DOHH2 (cell line): ENCODE data around the gene MVP.
A peak's percentile ranks its signal among the peaks of the same experiment; 100 is the strongest.
"Not testable (repeated sequence)": the region's sequence is repeated elsewhere in the genome, so short reads cannot be mapped to it uniquely, and the experiment has no call there.

Experiments
- H3F3A ChIP-seq: fragments of 200-600 bp; sonication (generic), shearing (Covaris generic); 2 replicates; pipeline ENCODE4 v1.6.0; 2016; ENCODE audit warnings: antibody characterized with exemption, mild to moderate bottlenecking; ENCODE audit not compliant: control insufficient read depth, insufficient read depth
- H3K27ac ChIP-seq: fragments of 200-600 bp; sonication (generic); 2 replicates; pipeline ENCODE4 v1.5.1; 2014; ENCODE audit warnings: low read depth, mild to moderate bottlenecking, low read length, moderate library complexity
- H3K27me3 ChIP-seq: fragments of 200-600 bp; sonication (generic); 2 replicates; pipeline ENCODE4 v1.6.1; 2014; ENCODE audit warnings: mild to moderate bottlenecking, low read length, mixed read lengths; ENCODE audit not compliant: control insufficient read depth
- H3K36me3 ChIP-seq: fragments of 200-600 bp; sonication (generic); 2 replicates; pipeline ENCODE4 v1.6.1; 2014; ENCODE audit warnings: mild to moderate bottlenecking, low read length, moderate library complexity, mixed read lengths; ENCODE audit not compliant: control insufficient read depth
- H3K4me1 ChIP-seq: fragments of 200-600 bp; sonication (generic); 2 replicates; pipeline ENCODE4 v1.6.1; 2014; ENCODE audit warnings: mild to moderate bottlenecking, low read length, mixed read lengths; ENCODE audit not compliant: control insufficient read depth
- H3K4me2 ChIP-seq: fragments of 200-600 bp; sonication (generic); 2 replicates; pipeline ENCODE4 v1.6.0; 2014; ENCODE audit warnings: mild to moderate bottlenecking, low read length, moderate library complexity
- H3K4me3 ChIP-seq: fragments of 200-600 bp; sonication (generic); 2 replicates; pipeline ENCODE4 v1.5.1; 2014; ENCODE audit warnings: mild to moderate bottlenecking, low read length, mixed read lengths
- H3K79me2 ChIP-seq: fragments of 200-600 bp; sonication (generic); 2 replicates; pipeline ENCODE4 v1.6.1; 2014; ENCODE audit warnings: mild to moderate bottlenecking, low read length, mixed read lengths; ENCODE audit not compliant: control insufficient read depth
- H3K9me2 ChIP-seq: fragments of 200-600 bp; sonication (generic); replicated peaks from 2 replicates; pipeline ENCODE4 v1.6.1; 2014; ENCODE audit warnings: mild to moderate bottlenecking, low read length, mixed read lengths; ENCODE audit not compliant: control insufficient read depth
- H3K9me3 ChIP-seq: fragments of 200-600 bp; sonication (generic); 2 replicates; pipeline ENCODE4 v1.6.1; 2014; ENCODE audit warnings: antibody characterized with exemption, low read length, mixed read lengths; ENCODE audit not compliant: control insufficient read depth, insufficient read depth
- H4K20me1 ChIP-seq: fragments of 200-600 bp; sonication (generic); 2 replicates; pipeline ENCODE4 v1.6.0; 2014; ENCODE audit warnings: low read depth, mild to moderate bottlenecking, antibody characterized with exemption, low read length, moderate library complexity; ENCODE audit not compliant: control insufficient read depth, insufficient read depth
- EZH2phosphoT487 ChIP-seq: fragments of 200-600 bp; sonication (generic); IDR thresholded peaks from 2 replicates; pipeline ENCODE4 v1.6.1; 2017; ENCODE audit warnings: borderline replicate concordance, mild to moderate bottlenecking, antibody characterized with exemption, low read length, moderate library complexity, mixed read lengths
- TF ChIP-seq, protein P1 (sequence below): fragments of 200-600 bp; sonication (generic); IDR thresholded peaks from one replicate; pipeline ENCODE4 v1.5.1; 2014; ENCODE audit warnings: antibody characterized with exemption, mild to moderate bottlenecking, low read depth, low read length; ENCODE audit not compliant: poor library complexity, severe bottlenecking

MVP gene

DNA sequence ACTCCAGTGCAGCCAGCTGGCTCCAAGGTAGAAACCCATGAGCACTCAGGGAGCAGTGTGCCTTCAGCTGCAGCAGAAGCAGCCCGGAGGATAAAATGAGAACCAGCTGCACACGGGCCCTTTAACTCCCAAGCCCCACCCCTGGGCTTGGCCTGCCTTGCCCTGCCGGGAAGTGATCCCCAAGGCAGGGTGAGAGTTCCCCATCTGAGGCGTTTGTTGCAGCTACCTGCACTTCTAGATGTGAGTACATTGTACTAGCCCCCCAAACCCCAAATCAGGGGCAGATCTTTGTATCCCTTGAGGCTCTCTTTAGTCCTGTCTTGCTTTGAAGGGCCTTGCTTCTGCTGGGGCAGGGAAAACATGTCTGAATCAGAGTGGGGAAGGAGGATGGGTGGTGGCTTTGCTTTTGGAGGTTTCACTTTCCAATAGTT lies at the start of gene MVP:
Gene MVP (plus strand): TSS at position 192 of the 431 bp plus-strand sequence. CDS start 10,088 bp downstream, outside the sequence.
- peak within 1 kb of the TSS; percentile 55 for H3K4me3 ChIP-seq
- no peaks in the 10 kb centered on the region for H3K9me3 ChIP-seq
- no peaks in the 10 kb centered on the region for H3F3A ChIP-seq
- H3K27ac ChIP-seq, result no peak within 1 kb of the TSS
- no peak for TF ChIP-seq EZH2phosphoT487
- TF ChIP-seq, protein P1, sequence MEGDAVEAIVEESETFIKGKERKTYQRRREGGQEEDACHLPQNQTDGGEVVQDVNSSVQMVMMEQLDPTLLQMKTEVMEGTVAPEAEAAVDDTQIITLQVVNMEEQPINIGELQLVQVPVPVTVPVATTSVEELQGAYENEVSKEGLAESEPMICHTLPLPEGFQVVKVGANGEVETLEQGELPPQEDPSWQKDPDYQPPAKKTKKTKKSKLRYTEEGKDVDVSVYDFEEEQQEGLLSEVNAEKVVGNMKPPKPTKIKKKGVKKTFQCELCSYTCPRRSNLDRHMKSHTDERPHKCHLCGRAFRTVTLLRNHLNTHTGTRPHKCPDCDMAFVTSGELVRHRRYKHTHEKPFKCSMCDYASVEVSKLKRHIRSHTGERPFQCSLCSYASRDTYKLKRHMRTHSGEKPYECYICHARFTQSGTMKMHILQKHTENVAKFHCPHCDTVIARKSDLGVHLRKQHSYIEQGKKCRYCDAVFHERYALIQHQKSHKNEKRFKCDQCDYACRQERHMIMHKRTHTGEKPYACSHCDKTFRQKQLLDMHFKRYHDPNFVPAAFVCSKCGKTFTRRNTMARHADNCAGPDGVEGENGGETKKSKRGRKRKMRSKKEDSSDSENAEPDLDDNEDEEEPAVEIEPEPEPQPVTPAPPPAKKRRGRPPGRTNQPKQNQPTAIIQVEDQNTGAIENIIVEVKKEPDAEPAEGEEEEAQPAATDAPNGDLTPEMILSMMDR, result no peak
- H4K20me1 ChIP-seq, result peaks cover 20% of the 10 kb centered on the region; the same call in 1 of the 2 replicates
- H3K36me3 ChIP-seq, result peaks cover 49% of the 10 kb centered on the region
- H3K4me1 ChIP-seq, result peaks cover 51% of the 10 kb centered on the region
- peaks cover 49% of the 10 kb centered on the region for H3K79me2 ChIP-seq
- H3K27me3 ChIP-seq, result no peaks in the 10 kb centered on the region
- peak within 1 kb of the TSS; percentile 98 for H3K4me2 ChIP-seq
- H3K9me2 ChIP-seq, result no peaks in the 10 kb centered on the region

DNA sequence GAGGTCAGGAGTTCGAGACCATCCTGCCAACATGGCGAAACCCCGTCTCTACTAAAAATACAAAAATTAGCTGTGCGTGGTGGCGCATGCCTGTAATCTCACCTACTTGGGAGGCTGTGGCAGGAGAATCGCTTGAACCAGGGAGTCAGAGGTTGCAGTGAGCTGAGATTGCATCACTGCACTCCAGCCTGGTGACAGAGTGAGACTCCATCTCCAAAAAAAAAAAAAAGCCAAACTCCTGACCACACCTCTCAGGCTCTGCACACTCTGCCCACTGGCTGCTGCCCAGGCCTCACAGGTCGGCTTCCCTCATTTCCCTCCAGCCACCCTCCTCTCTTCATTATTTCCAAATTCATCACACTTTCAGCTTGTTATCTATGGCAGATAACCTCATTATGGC lies 47.9 kb upstream of the MVP start:
- H3F3A ChIP-seq, H3K27ac ChIP-seq, H3K36me3 ChIP-seq, H3K79me2 ChIP-seq, H4K20me1 ChIP-seq, H3K4me3 ChIP-seq, H3K27me3 ChIP-seq, H3K4me1 ChIP-seq, H3K9me2 ChIP-seq, H3K9me3 ChIP-seq, H3K4me2 ChIP-seq: not testable (repeated sequence)

DNA sequence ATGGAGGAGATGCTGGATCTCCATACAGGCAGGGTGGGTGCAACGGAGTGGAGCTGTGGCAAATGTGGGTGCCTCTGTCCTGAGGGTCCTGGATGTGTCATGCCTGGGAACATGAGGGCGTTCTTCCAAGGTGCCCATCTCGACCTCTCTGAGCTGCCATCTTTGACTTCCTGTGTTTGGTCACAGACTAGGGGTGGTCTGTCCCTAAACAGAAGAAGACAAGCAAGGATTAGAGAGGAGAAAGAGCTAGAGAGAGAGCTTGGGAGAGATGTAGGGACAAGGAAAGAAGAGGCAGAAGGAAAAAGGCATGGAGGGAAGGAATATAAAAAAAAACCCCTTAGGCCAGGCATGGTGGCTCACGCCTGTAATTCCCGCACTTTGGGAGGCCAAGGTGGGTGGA lies 45.5 kb upstream of the MVP start:
- Histone ChIP-seq H3K9me3 (no peaks in the 10 kb centered on the region), H3K27me3 (peaks cover 10% of the 10 kb centered on the region; the same call in 1 of the 2 replicates), H3K4me2 (no peak overlapping the region), H3K36me3 (no peaks in the 10 kb centered on the region), H3K9me2 (no peaks in the 10 kb centered on the region), H3K27ac (no peak overlapping the region), H3K79me2 (no peaks in the 10 kb centered on the region), H3F3A (no peaks in the 10 kb centered on the region), H3K4me1 (no peaks in the 10 kb centered on the region), H4K20me1 (no peaks in the 10 kb centered on the region), H3K4me3 (no peak overlapping the region)
- no peak for TF ChIP-seq EZH2phosphoT487
- TF ChIP-seq, protein P1, result no peak

DNA sequence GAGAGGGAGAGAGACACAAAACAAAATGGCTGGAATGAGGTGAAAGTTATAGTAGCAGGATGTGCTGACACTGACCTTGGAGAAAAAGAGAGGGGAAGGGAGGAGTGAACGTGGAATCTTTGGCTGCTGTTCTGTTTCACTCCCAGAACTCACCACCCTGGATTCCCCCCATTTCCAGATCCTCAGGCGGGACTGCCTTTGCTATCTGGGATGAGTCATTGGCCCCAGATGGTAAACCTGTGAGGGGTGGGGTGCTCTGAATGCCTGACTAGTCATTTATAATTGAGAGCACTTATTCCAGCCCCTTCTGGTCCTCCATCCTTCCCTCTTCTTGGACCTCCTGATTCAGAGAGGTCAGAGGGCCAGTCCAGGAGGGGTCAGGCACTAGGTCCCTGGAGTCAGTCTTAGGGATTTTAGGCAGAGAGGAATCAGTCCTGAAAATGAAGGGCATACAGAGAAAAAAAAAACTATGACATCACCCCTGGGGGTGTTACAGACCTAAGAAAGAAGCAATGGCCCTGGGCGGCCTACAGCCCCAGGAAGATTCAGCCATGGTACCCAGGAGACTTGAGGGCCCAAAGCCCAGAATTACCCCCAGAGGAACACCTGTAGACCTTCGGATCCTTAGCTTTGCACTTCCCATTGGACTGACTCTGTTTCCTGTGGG lies 44.4 kb upstream of the MVP start:
- no peaks in the 10 kb centered on the region for H3K4me1 ChIP-seq
- peaks cover 10% of the 10 kb centered on the region; the same call in 1 of the 2 replicates for H3K27me3 ChIP-seq
- H4K20me1 ChIP-seq, result no peaks in the 10 kb centered on the region
- no peak overlapping the region for H3K27ac ChIP-seq
- no peak overlapping the region for H3K4me3 ChIP-seq
- no peaks in the 10 kb centered on the region for H3K9me2 ChIP-seq
- no peaks in the 10 kb centered on the region for H3K36me3 ChIP-seq
- no peaks in the 10 kb centered on the region for H3K9me3 ChIP-seq
- H3K79me2 ChIP-seq, result no peaks in the 10 kb centered on the region
- H3K4me2 ChIP-seq, result no peak overlapping the region
- TF ChIP-seq, protein P1, result no peak
- no peak for TF ChIP-seq EZH2phosphoT487
- H3F3A ChIP-seq, result no peaks in the 10 kb centered on the region
